ENCODE measurements around the gene TOMM40L.
A peak's percentile ranks its signal among the peaks of the same experiment; 100 is the strongest.

DNA sequence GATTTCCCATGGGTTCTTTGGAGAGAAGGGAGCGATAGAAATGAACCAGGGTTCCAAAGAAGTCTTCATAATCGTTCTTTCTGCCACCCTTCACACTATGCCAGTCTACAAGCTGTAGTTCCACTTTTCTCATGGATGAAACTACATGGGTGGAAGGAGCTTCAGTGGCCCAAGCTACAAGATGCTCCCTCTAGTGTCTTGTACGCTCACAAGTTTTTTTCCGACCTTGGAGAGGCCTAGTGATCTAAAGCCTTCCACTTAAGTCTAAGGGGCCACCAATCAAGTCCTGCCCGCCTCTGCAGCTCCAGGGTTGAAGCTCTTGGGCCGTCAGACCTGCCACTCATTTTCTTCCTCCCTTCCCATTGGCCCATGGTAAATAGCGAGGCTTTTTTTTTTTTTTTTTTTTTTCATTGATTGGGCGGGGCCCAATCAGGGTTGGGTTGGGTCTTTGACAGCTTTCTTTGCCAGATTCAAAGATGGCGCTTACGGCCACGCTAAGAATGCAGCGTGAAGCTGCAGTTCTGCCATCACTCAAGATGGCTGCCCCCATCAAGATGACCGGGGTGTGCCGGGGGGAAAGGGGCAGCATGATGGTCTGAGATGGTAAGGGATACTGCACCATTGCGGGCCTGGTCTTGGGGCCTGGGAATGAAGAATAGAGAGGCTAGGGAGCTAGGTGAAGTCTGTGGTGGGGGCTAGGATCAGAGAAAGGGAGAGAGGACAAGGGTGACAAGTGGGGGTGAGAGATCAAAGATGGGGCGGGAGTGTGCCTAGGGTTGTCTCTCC is at the start of gene TOMM40L:
- TF ChIP-seq, protein P1, sequence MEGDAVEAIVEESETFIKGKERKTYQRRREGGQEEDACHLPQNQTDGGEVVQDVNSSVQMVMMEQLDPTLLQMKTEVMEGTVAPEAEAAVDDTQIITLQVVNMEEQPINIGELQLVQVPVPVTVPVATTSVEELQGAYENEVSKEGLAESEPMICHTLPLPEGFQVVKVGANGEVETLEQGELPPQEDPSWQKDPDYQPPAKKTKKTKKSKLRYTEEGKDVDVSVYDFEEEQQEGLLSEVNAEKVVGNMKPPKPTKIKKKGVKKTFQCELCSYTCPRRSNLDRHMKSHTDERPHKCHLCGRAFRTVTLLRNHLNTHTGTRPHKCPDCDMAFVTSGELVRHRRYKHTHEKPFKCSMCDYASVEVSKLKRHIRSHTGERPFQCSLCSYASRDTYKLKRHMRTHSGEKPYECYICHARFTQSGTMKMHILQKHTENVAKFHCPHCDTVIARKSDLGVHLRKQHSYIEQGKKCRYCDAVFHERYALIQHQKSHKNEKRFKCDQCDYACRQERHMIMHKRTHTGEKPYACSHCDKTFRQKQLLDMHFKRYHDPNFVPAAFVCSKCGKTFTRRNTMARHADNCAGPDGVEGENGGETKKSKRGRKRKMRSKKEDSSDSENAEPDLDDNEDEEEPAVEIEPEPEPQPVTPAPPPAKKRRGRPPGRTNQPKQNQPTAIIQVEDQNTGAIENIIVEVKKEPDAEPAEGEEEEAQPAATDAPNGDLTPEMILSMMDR (IDR thresholded peaks at IDR 0.05): peak; percentile 90
- TF ChIP-seq ZFX (IDR thresholded peaks at IDR 0.05; ENCODE audit: borderline replicate concordance): no peak
